HG03571 (cell line): ENCODE measurements around the gene HADH.
"Not testable (repeated sequence)": the region's sequence is repeated elsewhere in the genome, so short reads cannot be mapped to it uniquely, and the experiment has no call there.

Experiments
- ATAC-seq: cut with Tn5 transposase; IDR thresholded peaks from one replicate; pipeline ENCODE4 v1.9.1; 2021; ENCODE audit not compliant: unreplicated experiment

HADH gene

GRCh38 chr4:107989537-107990386, at the start of gene HADH:
Gene HADH, plus strand, starts transcription at chr4:107989889. Its CDS starts 44 bp downstream, at chr4:107989933.
- peak; percentile 97 for ATAC-seq

GRCh38 chr4:107945809-107946208, 43.9 kb upstream of the HADH start:
- ATAC-seq = no peak

DNA sequence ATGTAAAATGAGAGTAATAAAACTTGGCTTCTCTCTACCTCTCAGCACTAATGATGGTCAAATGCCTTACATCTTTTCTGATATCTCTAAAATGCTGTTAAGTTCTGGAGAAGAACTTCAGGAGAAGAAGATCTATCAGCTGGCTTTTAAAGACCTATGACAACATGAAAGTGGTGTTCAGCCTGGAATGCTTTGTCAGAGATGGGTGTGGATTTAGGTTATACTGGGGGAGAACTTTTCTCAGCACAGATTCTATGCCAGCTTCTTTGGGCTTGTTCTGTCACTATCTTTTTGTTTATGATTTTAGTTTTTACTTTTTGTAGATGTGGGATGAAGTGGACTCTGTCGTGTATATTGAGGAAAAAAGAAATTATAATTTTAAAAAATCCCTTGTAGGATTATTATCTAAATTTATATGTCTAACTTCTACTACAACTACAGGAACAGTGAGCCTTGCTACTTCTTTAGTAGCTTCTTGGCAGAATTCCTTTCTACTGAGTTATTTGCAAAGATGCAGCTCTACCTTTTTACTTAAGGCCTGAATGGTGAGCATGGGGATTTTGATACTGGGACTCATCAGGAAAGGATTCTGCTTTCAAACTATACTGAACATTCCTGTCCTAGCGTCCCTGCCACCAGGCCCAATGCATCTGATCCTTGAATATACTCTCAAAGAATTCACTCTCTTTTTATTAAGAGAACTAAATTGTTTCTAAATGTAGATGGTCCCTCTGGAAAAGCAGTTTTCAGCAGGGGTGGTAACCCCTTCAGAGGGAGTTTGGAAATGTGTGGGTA, 38.7 kb upstream of the HADH start:
- ATAC-seq = no peak

GRCh38 chr4:107951551-107951950, 38.1 kb upstream of the HADH start:
- ATAC-seq = no peak

- ATAC-seq = no peak
These were observed 33.7 kb upstream of the HADH start for GRCh38 chr4:107956011-107956410.

GRCh38 chr4:107966903-107967302, 22.8 kb upstream of the HADH start:
- ATAC-seq = no peak

DNA sequence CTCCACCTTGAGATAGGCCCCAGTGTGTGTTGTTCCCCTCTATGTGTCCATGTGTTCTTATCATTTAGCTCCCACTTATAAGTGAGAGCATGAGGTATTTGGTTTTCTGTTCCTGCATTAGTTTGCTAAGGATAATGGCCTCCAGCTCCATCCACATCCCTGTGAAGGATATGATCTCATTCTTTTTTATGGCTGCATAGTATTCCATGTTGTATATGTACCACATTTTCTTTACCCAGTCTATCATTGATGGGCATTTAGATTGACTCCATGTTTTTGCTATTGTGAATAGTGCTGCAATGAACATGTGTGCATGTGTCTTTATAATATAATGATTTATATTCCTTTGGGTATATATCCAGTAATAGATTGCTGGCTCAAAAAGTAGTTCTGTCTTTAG, 22.2 kb upstream of the HADH start:
- ATAC-seq = not testable (repeated sequence)

DNA sequence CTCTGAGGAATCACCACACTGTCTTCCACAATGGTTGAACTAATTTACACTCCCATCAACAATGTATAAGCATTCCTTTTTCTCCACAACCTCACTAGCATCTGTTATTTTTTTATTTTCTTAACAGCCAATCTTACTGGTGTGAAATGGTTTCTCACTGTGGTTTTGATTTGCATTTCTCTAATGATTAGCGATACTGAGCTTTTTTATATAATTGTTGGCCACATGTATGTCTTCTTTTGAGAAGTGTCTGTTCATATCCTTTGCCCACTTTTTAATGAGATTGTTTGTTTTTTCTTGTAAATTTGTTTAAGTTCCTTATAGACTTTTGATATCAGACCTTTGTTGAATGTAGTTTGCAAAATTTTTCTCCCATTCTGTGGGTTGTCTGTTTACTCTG, 21.8 kb upstream of the HADH start:
- ATAC-seq = not testable (repeated sequence)

- no peak for ATAC-seq
These were observed 19.5 kb upstream of the HADH start for GRCh38 chr4:107970063-107970798.

- ATAC-seq = no peak
These were observed 17.1 kb upstream of the HADH start for GRCh38 chr4:107972605-107973004.

DNA sequence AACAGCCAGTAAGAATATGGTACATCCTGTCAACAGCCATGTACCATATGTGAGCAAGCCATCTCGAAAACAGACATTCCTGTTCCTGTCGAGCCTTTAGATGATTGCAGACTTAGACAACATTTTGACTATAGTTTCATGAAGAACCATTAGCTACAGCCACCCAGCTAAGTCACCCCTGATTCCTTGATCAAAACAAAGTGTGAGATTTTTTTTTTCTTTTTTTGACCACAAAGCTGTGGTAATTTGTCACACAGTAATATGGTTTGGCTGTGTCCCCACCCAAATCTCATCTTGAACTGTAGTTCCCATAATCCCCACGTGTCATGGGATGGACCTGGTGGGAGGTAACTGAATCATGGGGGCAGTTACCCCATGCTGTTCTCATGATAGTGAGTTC, 15.2 kb upstream of the HADH start:
- no peak for ATAC-seq

- no peak for ATAC-seq
These were observed 12.2 kb upstream of the HADH start for GRCh38 chr4:107977482-107977881.

DNA sequence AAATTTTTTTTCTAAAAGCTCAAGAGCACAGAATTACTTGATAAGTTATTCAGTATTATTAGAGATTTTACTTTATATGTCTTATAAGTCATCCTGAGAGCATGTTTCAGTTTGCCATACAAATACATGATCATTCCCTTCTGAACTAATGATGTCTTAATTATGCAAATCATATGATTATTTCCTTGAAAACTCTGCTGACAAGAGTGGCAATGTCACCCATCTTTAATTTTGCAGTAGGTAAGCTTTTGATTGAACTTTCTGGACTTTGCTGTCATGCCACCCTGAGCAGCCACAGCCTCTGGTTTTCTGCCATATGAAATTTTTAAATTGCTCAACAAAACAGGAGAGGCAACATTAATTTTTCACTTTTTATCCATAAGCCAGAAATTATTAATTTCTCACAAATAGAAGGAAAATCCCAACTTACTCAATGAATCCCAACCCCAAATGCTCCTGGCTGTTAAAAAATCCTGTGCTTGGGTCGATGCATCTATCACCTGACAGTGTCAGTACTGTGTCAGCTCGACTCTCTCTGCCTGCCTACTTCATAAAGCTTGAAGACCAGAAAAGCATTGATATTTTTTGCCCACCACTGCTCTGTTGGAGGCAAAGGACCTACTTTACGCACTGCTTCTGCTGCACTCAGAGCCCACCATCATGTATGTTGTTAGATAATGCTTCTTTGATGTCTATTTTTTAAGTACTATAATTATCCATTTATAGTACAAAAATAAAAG, 11.6 kb upstream of the HADH start:
- no peak for ATAC-seq

- ATAC-seq = no peak
These were observed 10.8 kb upstream of the HADH start for GRCh38 chr4:107978716-107979451.

DNA sequence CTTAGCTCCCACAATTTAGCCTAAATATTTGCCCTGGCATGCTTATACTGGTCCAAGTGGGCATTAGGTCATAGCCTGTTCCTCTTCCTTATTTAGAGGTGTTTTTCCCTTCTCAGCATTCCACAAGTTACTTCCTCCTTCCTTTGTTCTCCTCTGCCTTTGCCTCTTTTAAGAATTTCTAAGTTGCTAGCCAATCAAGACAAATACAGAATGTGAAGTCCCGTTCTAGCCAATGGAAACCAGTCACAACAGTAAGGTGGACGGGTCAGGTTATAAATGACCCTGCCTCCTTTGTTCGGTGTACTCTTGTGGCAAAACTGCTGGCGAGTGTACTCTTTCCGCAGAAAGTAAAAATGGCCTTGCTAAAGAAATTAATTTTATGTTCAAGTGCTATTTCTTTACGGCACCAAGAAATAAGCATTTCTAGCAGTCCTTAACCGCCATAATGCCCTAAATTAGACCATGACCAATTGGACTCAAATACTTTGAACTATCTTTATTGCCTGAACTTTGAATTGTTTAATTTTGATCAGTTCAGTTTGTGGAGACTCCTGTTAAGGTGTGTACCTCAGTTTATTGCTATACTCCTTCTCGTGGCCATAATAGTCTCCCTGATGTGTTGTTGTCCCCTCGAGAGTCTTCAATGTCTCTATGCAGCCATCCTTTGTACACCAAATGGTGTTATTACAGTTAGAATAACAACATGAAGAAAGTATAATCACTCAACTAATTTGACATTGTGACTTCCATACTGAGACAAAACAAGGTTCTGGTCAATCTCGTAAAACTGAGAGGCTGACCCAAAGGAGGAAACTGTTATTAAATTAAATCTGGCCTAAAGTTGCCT, 1.6 kb upstream of the HADH start:
- ATAC-seq = no peak

DNA sequence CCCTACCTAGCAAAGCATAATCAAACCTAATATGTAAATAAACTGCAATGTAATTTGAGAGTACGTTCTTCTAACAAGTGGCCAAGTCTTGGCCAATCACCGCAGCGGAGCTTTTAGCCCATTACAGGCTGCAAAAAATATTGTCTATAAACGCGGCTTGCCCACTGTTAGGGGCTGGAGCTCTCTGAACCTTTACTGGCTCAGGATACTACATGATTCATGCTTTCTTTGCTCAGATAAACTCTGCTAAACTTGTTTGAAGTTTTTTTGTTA, 990 bp upstream of the HADH start:
- ATAC-seq = no peak

DNA sequence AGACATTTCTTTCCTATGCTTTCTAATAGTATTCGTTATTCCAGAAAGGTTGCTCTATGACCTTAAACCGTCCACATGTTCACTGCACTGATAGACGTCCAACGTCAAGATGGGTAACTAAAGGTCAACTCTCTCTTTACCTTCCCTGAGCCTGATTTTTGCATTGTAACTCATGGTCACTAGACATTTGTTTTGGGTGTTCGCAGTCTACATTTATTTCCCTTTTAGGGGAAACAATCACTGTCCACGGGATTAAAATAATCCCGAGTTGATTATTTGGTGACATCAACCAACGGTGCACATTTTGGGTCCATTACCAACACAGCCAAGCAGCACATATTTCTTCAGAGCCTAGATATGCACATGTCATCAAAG, 540 bp upstream of the HADH start:
- ATAC-seq = peak; percentile 3

GRCh38 chr4:107991945-107992630, 2.4 kb downstream of the HADH start:
- no peak for ATAC-seq

DNA sequence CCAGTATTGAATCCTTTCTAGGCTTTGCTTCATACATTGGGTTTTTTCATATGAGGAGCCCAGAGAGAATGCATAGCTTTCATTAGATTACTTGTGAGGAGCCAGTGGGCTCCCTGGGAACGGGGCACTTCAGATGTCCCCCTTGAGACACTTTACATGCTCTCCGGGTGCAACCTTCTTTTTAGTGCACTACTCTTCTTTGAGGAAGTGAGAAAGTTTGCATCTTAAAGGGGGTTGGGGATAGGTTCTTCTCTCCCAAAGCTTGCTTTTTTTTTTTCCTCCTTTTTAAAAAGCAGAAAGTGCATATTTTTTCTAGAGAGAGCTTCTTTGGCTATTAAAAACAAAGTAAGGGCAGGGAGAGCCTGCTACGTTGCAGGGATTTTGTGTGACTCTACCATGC, 4.3 kb downstream of the HADH start:
- peak; percentile 43 for ATAC-seq
